ENCODE results near the gene CELSR1.

The CELSR1 gene

GRCh38 chr22:46583571-46583970 is 46.2 kb upstream of the CELSR1 start:
- Histone ChIP-seq H4K20me1 (ENCODE audit: insufficient read depth, low read length) (no peaks in the 10 kb centered on the region), H2AFZ (ENCODE audit: low read length) (no peak overlapping the region), H3K27ac (ENCODE audit: low read length) (no peak overlapping the region), H3K4me1 (ENCODE audit: low read length) (peaks cover 15% of the 10 kb centered on the region), H3K9me2 (replicated peaks; ENCODE audit: insufficient read depth, low read length) (no peaks in the 10 kb centered on the region), H3F3A (ENCODE audit: insufficient read depth, low read length) (no peaks in the 10 kb centered on the region), H3K27me3 (replicated peaks; ENCODE audit: insufficient read depth, low read length) (no peaks in the 10 kb centered on the region), H3K9ac (ENCODE audit: low read length) (no peak overlapping the region), H3K36me3 (replicated peaks; ENCODE audit: insufficient read depth, low read length) (no peaks in the 10 kb centered on the region), H3K4me2 (ENCODE audit: low read depth, low read length) (no peak overlapping the region), H3K9me3 (replicated peaks; ENCODE audit: insufficient read depth, low read length) (no peaks in the 10 kb centered on the region), H3K4me3 (ENCODE audit: low read length) (no peak overlapping the region), H3K79me2 (ENCODE audit: low read length) (no peaks in the 10 kb centered on the region)
- TF ChIP-seq EZH2phosphoT487 (IDR thresholded peaks at IDR 0.05; ENCODE audit: low read length) (no peak), CTCF (IDR thresholded peaks at IDR 0.05; ENCODE audit: low read length) (no peak)
- no peak for DNase-seq

GRCh38 chr22:46582281-46582933 is 45.0 kb upstream of the CELSR1 start:
- H3K4me3 ChIP-seq (ENCODE audit: low read length), result no peak overlapping the region
- H3F3A ChIP-seq (ENCODE audit: insufficient read depth, low read length), result no peaks in the 10 kb centered on the region
- no peaks in the 10 kb centered on the region for H3K27me3 ChIP-seq (replicated peaks; ENCODE audit: insufficient read depth, low read length)
- no peak overlapping the region for H3K4me2 ChIP-seq (ENCODE audit: low read depth, low read length)
- no peak overlapping the region for H3K27ac ChIP-seq (ENCODE audit: low read length)
- no peaks in the 10 kb centered on the region for H3K36me3 ChIP-seq (replicated peaks; ENCODE audit: insufficient read depth, low read length)
- no peak for DNase-seq
- H3K9ac ChIP-seq (ENCODE audit: low read length), result no peak overlapping the region
- no peaks in the 10 kb centered on the region for H3K9me2 ChIP-seq (replicated peaks; ENCODE audit: insufficient read depth, low read length)
- no peak overlapping the region for H2AFZ ChIP-seq (ENCODE audit: low read length)
- TF ChIP-seq EZH2 (optimal IDR thresholded peaks at IDR 0.05; ENCODE audit: low read depth, low read length) (no peak), CTCF (IDR thresholded peaks at IDR 0.05; ENCODE audit: low read length) (no peak), EZH2phosphoT487 (IDR thresholded peaks at IDR 0.05; ENCODE audit: low read length) (no peak)
- H3K4me1 ChIP-seq (ENCODE audit: low read length), result peaks cover 6% of the 10 kb centered on the region
- no peaks in the 10 kb centered on the region for H4K20me1 ChIP-seq (ENCODE audit: insufficient read depth, low read length)
- H3K79me2 ChIP-seq (ENCODE audit: low read length), result peaks cover 4% of the 10 kb centered on the region
- H3K9me3 ChIP-seq (replicated peaks; ENCODE audit: insufficient read depth, low read length), result no peaks in the 10 kb centered on the region

GRCh38 chr22:46581538-46582244 is 44.3 kb upstream of the CELSR1 start:
- Histone ChIP-seq H4K20me1 (ENCODE audit: insufficient read depth, low read length) (no peaks in the 10 kb centered on the region), H3K9me2 (replicated peaks; ENCODE audit: insufficient read depth, low read length) (no peaks in the 10 kb centered on the region), H3K9ac (ENCODE audit: low read length) (no peak overlapping the region), H3K4me2 (ENCODE audit: low read depth, low read length) (no peak overlapping the region), H3K27ac (ENCODE audit: low read length) (no peak overlapping the region), H3K79me2 (ENCODE audit: low read length) (peaks cover 4% of the 10 kb centered on the region), H3F3A (ENCODE audit: insufficient read depth, low read length) (no peaks in the 10 kb centered on the region), H3K27me3 (replicated peaks; ENCODE audit: insufficient read depth, low read length) (no peaks in the 10 kb centered on the region), H3K4me3 (ENCODE audit: low read length) (no peak overlapping the region), H3K4me1 (ENCODE audit: low read length) (no peaks in the 10 kb centered on the region), H3K36me3 (replicated peaks; ENCODE audit: insufficient read depth, low read length) (no peaks in the 10 kb centered on the region), H3K9me3 (replicated peaks; ENCODE audit: insufficient read depth, low read length) (no peaks in the 10 kb centered on the region), H2AFZ (ENCODE audit: low read length) (no peak overlapping the region)
- no peak for DNase-seq
- TF ChIP-seq EZH2phosphoT487 (IDR thresholded peaks at IDR 0.05; ENCODE audit: low read length), result no peak
- TF ChIP-seq EZH2 (optimal IDR thresholded peaks at IDR 0.05; ENCODE audit: low read depth, low read length), result no peak
- TF ChIP-seq CTCF (IDR thresholded peaks at IDR 0.05; ENCODE audit: low read length), result no peak
